GM21529 (cell line): ENCODE data around the gene TMEM214.

Experiments used
- ATAC-seq: cut with Tn5 transposase; IDR thresholded peaks from one replicate; pipeline ENCODE4 v1.9.1; 2021; ENCODE audit not compliant: unreplicated experiment

TMEM214 gene

DNA sequence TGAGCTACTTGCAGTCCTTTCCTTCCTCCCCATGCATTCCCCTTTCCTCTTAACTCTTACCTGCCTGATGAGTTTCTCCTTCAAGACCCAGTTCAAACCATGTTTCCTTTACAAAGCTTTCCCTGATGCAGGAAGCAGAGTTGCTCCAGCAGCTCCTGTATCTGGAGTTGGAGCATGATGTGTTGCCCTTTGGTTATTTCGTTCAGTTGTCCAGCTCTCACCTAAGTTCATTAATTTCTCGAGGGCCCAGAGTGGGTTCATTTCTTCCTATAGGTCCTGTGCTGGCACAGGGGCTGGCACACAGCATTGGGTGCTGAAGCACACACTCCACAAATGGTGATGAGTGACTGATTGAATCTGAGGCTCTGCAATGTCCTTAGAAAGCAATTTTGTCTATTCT, 23.0 kb upstream of the TMEM214 start:
- ATAC-seq, result no peak

DNA sequence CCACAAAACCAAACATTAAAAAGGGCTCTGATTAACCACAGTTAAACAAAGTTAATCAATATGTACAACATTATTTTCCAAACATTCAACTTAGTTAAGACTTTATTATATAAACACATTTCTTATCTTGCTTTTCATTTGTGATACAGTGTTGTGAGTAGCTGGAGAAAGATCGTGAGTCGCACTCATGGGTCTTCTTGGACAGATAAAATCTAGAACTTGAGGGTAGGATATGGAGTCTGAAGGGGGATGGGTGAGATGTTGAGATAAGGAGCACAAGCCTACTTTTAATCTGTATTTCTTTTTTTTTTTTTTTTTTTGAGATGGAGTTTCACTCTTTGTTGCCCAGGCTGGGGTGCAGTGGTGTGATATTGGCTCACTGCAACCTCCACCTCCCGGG, 22.6 kb upstream of the TMEM214 start:
- no peak for ATAC-seq

DNA sequence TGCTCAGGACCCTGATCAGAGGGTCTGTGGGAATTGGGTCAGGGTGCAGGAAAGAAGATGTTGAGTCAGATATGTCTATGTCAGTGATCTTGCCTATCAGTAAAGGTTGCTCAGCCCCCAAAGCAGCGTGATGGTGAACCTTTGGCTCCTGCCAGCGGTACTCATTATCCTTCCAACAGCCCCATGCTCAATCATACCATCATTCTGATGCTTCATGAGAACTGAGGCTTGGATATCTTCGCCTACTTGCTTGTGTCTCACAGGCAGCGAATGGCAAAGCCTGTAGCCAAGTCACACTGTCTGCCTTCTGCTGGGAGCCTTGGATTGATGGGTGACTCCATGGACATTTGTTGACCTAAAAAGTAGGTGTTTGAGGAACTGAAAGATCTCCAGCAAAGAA, 19.0 kb upstream of the TMEM214 start:
- ATAC-seq, result no peak

GRCh38 chr2:27014771-27015433, 17.9 kb upstream of the TMEM214 start:
- ATAC-seq, result no peak

GRCh38 chr2:27016801-27017325, 15.9 kb upstream of the TMEM214 start:
- no peak for ATAC-seq

GRCh38 chr2:27018142-27018541, 14.6 kb upstream of the TMEM214 start:
- ATAC-seq, result no peak

- ATAC-seq, result no peak
These were observed 13.3 kb upstream of the TMEM214 start for GRCh38 chr2:27019459-27019858.

- ATAC-seq, result no peak
These were observed 12.6 kb upstream of the TMEM214 start for GRCh38 chr2:27019931-27020855.

- ATAC-seq, result no peak
These were observed 11.3 kb upstream of the TMEM214 start for GRCh38 chr2:27021253-27022049.

GRCh38 chr2:27023740-27024139, 9.0 kb upstream of the TMEM214 start:
- ATAC-seq, result no peak

- no peak for ATAC-seq
These were observed 8.6 kb upstream of the TMEM214 start for GRCh38 chr2:27024188-27024587.

DNA sequence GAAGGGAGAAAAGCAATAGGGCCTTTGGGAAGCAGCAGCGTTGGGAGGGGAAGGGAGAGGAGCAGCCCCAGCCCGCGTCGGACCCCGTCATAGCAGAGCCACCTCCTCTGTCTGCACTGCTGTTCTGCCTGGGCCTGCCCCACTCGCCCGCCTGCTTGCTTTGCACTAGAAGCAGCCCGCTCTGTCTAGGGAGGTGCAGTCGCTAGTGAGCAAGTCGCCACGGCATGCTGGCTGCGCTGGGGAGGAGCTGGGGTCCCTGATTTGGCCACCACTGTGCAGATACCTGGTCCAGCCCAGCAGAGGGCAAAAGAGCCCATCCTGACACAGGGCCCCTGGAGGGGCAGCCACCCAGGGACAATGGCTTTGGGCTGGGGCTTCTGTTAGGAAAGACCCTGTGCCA, 8.0 kb upstream of the TMEM214 start:
- ATAC-seq, result no peak

- no peak for ATAC-seq
These were observed 7.4 kb upstream of the TMEM214 start for GRCh38 chr2:27025281-27025800.

DNA sequence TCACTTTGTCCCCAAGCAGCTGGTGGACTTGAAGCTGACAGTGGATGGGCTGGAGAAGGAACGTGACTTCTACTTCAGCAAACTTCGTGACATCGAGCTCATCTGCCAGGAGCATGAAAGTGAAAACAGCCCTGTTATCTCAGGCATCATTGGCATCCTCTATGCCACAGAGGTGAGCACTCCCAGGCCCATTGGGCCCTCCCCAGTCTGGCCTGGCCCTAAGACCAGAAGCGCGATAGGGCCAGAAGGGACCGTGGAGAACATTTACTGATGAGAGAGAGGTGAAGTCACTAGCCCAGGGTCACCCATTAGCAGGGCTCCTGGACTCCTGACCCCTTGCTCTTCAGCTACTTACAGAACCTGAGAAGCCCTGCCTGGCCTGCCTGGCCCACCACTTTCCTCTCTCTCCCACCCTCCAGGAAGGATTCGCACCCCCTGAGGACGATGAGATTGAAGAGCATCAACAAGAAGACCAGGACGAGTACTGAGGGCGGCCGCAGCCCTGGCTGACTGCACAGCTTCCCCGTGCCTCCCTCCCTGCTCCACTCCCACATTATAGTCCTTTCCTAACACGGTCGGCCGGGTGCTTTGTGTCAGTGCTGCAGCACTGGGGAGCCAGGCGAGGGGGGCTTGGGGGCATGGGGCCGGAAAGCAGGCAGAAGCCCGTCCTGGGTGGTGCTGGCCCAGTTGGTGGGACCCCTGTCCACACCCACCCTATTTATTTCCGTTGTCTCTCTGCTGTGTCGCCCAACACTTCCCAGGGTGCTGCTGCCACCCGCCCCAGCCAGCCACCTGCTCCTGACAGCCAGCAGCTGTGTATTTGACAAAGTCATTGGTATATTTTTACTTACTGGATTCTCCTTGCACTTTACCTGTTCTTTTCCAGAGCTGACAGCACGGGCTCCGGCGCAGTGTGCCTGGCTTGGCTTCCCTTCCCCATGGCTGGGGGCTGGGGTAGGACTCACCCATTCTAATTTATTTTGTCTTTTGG, 6.6 kb upstream of the TMEM214 start:
- ATAC-seq, result no peak

- no peak for ATAC-seq
These were observed 5.5 kb upstream of the TMEM214 start for GRCh38 chr2:27027211-27027651.

GRCh38 chr2:27029051-27029450, 3.7 kb upstream of the TMEM214 start:
- ATAC-seq, result no peak

DNA sequence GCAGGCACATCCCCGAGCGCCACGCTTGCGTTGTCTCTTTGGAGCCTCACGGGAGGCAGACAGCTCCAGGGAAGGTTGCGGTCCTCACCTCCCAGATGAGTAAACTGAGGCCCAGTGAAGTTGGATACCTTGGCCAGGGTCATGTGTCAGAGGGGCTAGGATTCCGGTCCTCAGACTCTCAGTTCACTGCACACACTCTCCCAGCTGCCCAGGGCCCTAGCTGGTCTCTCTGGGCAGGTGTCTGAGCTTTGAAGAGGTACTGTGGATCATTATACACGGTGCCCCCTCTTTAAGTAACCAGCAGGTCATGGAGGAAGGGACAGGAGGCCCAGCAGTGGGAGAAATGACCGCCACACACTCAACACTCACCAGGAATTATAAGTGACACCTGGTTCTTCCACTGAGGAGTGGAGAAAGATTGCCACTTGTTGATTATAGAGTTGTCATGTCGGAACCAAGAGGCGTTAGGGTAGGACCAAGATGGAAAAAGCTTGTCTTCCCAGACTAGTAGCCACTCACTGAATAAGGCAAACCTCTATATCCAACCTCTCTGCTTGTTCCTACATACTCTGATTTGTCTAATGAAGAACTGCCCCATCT, 588 bp downstream of the TMEM214 start:
- peak; percentile 3 for ATAC-seq

DNA sequence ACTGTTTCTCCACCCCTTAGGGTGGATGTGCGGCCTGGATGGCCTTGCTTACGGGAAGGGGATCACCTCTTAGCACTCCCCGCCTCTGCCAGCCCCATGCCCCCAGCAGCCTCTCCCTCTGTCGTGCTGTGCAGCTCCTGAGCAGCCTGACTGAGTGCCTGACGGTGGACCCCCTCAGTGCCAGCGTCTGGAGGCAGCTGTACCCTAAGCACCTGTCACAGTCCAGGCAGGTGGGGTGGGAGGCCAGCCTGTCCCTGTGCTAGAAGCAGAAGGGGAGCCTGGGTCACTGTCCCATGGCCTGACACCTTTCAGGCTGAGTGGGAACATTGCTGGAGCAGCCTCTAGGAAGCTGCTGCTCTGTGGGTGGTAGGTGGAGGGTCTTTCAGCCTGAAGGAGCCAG, 5.2 kb downstream of the TMEM214 start:
- no peak for ATAC-seq

- no peak for ATAC-seq
These were observed 6.0 kb downstream of the TMEM214 start for GRCh38 chr2:27038631-27039339.
